ENCODE data around the gene CLN5. TPM values are rescaled to one million over a fixed set of nuclear protein-coding genes. Genes with fewer than 3 reads are reported as not detected.
"Not testable (repeated sequence)": the region's sequence is repeated elsewhere in the genome, so short reads cannot be mapped to it uniquely, and the experiment has no call there.

CLN5 gene
- total RNA-seq, 2 experiments from 2014 or later = 14.5 to 14.9 TPM

DNA sequence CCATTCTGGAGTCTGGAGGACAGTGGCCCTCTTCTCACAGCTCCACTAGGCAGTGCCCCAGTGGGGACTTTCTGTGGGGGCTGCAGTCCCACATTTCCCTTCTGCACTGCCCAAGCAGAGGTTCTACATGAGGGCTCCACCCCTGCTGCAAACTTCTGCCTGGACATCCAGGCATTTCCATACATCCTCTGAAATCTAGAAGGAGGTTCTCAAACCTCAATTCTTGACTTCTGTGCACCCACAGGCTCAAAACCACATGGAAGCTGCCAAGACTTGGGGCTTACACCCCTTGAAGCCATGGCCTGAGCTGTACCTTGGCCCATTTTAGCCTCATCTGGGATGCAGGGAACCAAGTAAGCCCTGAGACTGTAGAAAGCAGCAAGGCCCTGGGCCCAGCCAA lies 32.1 kb upstream of the CLN5 start:
- H3K27me3 Mint-ChIP-seq; ATAC-seq; POLR2A ChIA-PET; H3K27ac Mint-ChIP-seq; H3K36me3 Mint-ChIP-seq (ENCODE audit: low read depth); H3K4me1 Mint-ChIP-seq; intact Hi-C loops (cut with DNase I, micrococcal nuclease); DNase-seq; H3K4me3 Mint-ChIP-seq: not testable (repeated sequence)
- CTCF ChIA-PET = interaction anchor here (0.6 kb wide), 1 partner anchor 20 kb away, joined by 4 read pairs; no protein-coding TSS in a partner anchor
- H3K9me3 Mint-ChIP-seq (ENCODE audit: low read depth) = peaks cover 16% of the 10 kb centered on the region

DNA sequence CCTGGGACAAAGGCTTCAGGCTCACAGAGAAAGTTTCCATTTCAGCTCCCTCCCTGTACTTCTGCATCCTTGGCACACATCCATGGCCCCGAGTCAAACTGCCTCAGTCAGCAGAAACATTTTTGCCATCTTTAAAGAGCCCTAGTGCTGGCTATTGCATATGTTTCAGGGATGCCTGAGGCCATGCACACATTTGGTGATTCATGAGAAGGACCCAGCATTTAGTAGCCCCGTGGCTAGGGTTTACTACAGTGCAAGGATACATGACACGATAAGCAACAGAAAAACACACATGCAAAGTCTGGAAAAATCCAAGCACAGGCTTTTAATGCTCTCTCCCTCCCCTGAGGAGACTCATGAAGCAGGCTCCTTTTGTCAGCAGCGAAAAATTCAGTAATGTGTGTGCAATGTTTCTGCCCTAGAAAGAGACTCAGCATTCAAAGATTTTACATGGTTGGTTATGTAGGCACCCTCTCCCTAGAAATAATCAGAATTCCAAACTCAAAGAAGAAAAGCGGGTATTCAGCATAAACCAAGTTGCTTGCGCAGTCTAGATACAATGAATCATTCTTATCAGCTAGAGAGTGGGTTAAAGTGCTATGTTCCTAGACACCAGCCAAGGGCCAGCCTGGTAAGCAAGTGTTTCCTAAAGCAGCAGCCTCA lies 26.0 kb upstream of the CLN5 start:
- Mint-ChIP-seq H3K36me3 (ENCODE audit: low read depth) (no peaks in the 10 kb centered on the region), H3K4me3 (no peak overlapping the region), H3K9me3 (ENCODE audit: low read depth) (peaks cover 4% of the 10 kb centered on the region), H3K4me1 (no peaks in the 10 kb centered on the region), H3K27ac (no peak overlapping the region), H3K27me3 (peaks cover 2% of the 10 kb centered on the region)
- ChIA-PET CTCF (interaction anchor here (0.7 kb wide), 1 partner anchor 89 kb away, joined by 3 read pairs; no protein-coding TSS in a partner anchor), POLR2A (no interaction called here)
- ATAC-seq (no peak), DNase-seq (no peak)
- intact Hi-C loops (cut with DNase I, micrococcal nuclease) = no loop called here

- Mint-ChIP-seq H3K27ac (no peak overlapping the region), H3K4me3 (no peak overlapping the region), H3K9me3 (ENCODE audit: low read depth) (no peaks in the 10 kb centered on the region), H3K4me1 (no peaks in the 10 kb centered on the region), H3K27me3 (peaks cover 4% of the 10 kb centered on the region), H3K36me3 (ENCODE audit: low read depth) (no peaks in the 10 kb centered on the region)
- POLR2A ChIA-PET = no interaction called here
- no peak for DNase-seq
- intact Hi-C loops (cut with DNase I, micrococcal nuclease) = no loop called here
- no peak for ATAC-seq
- CTCF ChIA-PET = no interaction called here
These were observed 24.9 kb upstream of the CLN5 start for GRCh38 chr13:76967031-76967430.

DNA sequence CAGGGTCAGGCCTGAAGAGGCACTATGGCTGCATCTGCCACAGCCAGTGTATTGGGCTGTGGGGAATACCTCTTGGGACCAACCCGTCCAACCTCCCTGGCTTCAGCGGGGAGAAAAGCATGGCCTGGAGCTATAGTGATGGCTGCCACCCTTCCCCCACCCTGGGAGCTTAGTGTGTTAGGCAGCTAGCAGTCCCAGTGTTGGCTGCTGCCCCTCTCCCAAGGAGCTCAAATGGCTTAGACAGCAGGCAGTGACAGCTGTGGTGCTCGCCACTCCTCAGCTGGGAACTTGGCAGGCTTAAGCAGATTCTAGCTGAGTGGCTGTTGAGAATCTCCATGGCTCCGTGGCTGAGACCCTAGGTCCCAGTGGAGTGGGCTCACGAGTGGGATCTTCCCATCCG lies 23.8 kb upstream of the CLN5 start:
- ChIA-PET POLR2A (interaction anchor here (0.6 kb wide), 1 partner anchor 1779 kb away, joined by 3 read pairs; no protein-coding TSS in a partner anchor), CTCF (no interaction called here)
- H3K4me3 Mint-ChIP-seq = no peak overlapping the region

GRCh38 chr13:76969488-76970365 lies 22.2 kb upstream of the CLN5 start:
- no peaks in the 10 kb centered on the region for H3K36me3 Mint-ChIP-seq (ENCODE audit: low read depth)
- intact Hi-C loops (cut with DNase I, micrococcal nuclease) = no loop called here
- ChIA-PET POLR2A (interaction anchor here (0.7 kb wide), 1 partner anchor 862 kb away, joined by 6 read pairs; no protein-coding TSS in a partner anchor), CTCF (interaction anchor here (0.6 to 2.7 kb wide), 3 partner anchors 10 to 81 kb away, joined by 3 to 13 read pairs (median 4); no protein-coding TSS in a partner anchor)
- peaks cover 4% of the 10 kb centered on the region for H3K27me3 Mint-ChIP-seq
- H3K4me1 Mint-ChIP-seq = peaks cover 5% of the 10 kb centered on the region
- DNase-seq = no peak
- H3K4me3 Mint-ChIP-seq = no peak overlapping the region
- no peak overlapping the region for H3K27ac Mint-ChIP-seq
- H3K9me3 Mint-ChIP-seq (ENCODE audit: low read depth) = no peaks in the 10 kb centered on the region
- no peak for ATAC-seq

More for the DNA sequence above, 23.8 kb upstream of the CLN5 start:
- H3K36me3 Mint-ChIP-seq (ENCODE audit: low read depth) = no peaks in the 10 kb centered on the region
- ATAC-seq (no peak), DNase-seq (no peak)
- peaks cover 2% of the 10 kb centered on the region for H3K4me1 Mint-ChIP-seq
- no peak overlapping the region for H3K27ac Mint-ChIP-seq
- intact Hi-C loops (cut with DNase I, micrococcal nuclease) = no loop called here
- H3K27me3 Mint-ChIP-seq = peaks cover 4% of the 10 kb centered on the region
- no peaks in the 10 kb centered on the region for H3K9me3 Mint-ChIP-seq (ENCODE audit: low read depth)

GRCh38 chr13:76971215-76971614 lies 20.7 kb upstream of the CLN5 start:
- H3K9me3 Mint-ChIP-seq (ENCODE audit: low read depth) = no peaks in the 10 kb centered on the region
- intact Hi-C loops (cut with DNase I, micrococcal nuclease) = no loop called here
- ChIA-PET CTCF (interaction anchor here (0.6 to 2.7 kb wide), 4 partner anchors 9 to 298 kb away, joined by 3 to 13 read pairs (median 4); no protein-coding TSS in a partner anchor), POLR2A (no interaction called here)
- no peak overlapping the region for H3K27ac Mint-ChIP-seq
- H3K4me1 Mint-ChIP-seq = peaks cover 5% of the 10 kb centered on the region
- H3K4me3 Mint-ChIP-seq = no peak overlapping the region
- DNase-seq (no peak), ATAC-seq (no peak)
- no peaks in the 10 kb centered on the region for H3K36me3 Mint-ChIP-seq (ENCODE audit: low read depth)
- peaks cover 4% of the 10 kb centered on the region for H3K27me3 Mint-ChIP-seq

- no peak overlapping the region for H3K27ac Mint-ChIP-seq
- ChIA-PET CTCF (interaction anchor here (0.6 to 2.7 kb wide), 4 partner anchors 8 to 776 kb away, joined by 3 to 13 read pairs (median 3); no protein-coding TSS in a partner anchor), POLR2A (no interaction called here)
- peaks cover 11% of the 10 kb centered on the region for H3K4me1 Mint-ChIP-seq
- no peak for ATAC-seq
- H3K27me3 Mint-ChIP-seq = peaks cover 6% of the 10 kb centered on the region
- H3K9me3 Mint-ChIP-seq (ENCODE audit: low read depth) = no peaks in the 10 kb centered on the region
- H3K36me3 Mint-ChIP-seq (ENCODE audit: low read depth) = no peaks in the 10 kb centered on the region
- H3K4me3 Mint-ChIP-seq = no peak overlapping the region
- intact Hi-C loops (cut with DNase I, micrococcal nuclease) = no loop called here
- no peak for DNase-seq
These were observed 19.7 kb upstream of the CLN5 start for GRCh38 chr13:76971851-76972829.

DNA sequence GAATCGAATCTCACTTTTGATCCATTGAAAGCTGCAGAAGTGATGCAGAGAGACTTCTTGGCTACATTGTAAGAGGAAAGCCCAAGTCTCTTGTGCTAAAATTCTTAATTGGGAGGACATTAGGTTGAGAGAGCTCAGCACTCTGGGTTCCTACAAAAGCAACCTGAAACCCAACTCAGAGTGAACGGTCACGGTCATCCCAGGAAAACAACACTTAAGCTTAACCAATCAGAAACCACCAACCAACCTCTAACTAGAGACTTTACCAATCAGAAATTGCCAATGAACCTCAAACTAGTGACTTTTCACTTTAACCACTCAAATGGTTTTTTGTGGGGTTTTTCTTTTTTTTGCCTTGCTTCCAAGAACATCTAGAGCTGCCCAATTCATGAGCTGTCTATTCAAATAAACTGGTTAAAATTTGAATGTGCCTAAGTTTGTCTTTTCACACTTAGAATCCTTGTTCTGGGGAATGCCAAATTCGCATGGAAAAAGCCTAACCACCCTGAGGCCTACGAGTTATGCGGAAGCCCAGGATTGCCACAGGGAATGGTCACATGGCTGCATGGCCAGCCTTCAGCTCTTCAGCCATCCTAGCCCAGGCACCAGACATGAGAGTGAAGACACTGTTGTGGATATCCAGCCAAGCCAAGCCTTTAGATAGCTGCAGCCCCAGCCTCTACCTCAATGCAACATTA lies 17.8 kb upstream of the CLN5 start:
- DNase-seq (no peak), ATAC-seq (peak; percentile 47)
- H3K36me3 Mint-ChIP-seq (ENCODE audit: low read depth) = no peaks in the 10 kb centered on the region
- peaks cover 9% of the 10 kb centered on the region for H3K27me3 Mint-ChIP-seq
- H3K4me1 Mint-ChIP-seq = peaks cover 11% of the 10 kb centered on the region
- POLR2A ChIA-PET = interaction anchor here (0.6 kb wide), 1 partner anchor 52 kb away, joined by 4 read pairs; no protein-coding TSS in a partner anchor
- no peak overlapping the region for H3K4me3 Mint-ChIP-seq
- CTCF ChIA-PET = interaction anchor here (0.7 kb wide), 1 partner anchor 40 kb away, joined by 3 read pairs; no protein-coding TSS in a partner anchor
- no peak overlapping the region for H3K27ac Mint-ChIP-seq
- intact Hi-C loops (cut with DNase I, micrococcal nuclease) = no loop called here
- no peaks in the 10 kb centered on the region for H3K9me3 Mint-ChIP-seq (ENCODE audit: low read depth)

- no peak for ATAC-seq
- Mint-ChIP-seq H3K36me3 (ENCODE audit: low read depth) (no peaks in the 10 kb centered on the region), H3K9me3 (ENCODE audit: low read depth) (no peaks in the 10 kb centered on the region), H3K27ac (no peak overlapping the region), H3K27me3 (peaks cover 9% of the 10 kb centered on the region), H3K4me1 (peaks cover 11% of the 10 kb centered on the region), H3K4me3 (no peak overlapping the region)
- DNase-seq = no peak
- CTCF ChIA-PET = no interaction called here
- intact Hi-C loops (cut with DNase I, micrococcal nuclease) = no loop called here
- POLR2A ChIA-PET = interaction anchor here (0.6 kb wide), 1 partner anchor 51 kb away, joined by 4 read pairs; no protein-coding TSS in a partner anchor
These were observed 17.3 kb upstream of the CLN5 start for GRCh38 chr13:76974618-76974975.

- ATAC-seq (no peak), DNase-seq (no peak)
- CTCF ChIA-PET = interaction anchor here (1.0 to 1.3 kb wide), 3 partner anchors 10 to 21 kb away, joined by 3 to 4 read pairs (median 3); no protein-coding TSS in a partner anchor
- Mint-ChIP-seq H3K27ac (no peak overlapping the region), H3K27me3 (peaks cover 11% of the 10 kb centered on the region), H3K4me3 (no peak overlapping the region), H3K9me3 (ENCODE audit: low read depth) (no peaks in the 10 kb centered on the region), H3K4me1 (peaks cover 12% of the 10 kb centered on the region), H3K36me3 (ENCODE audit: low read depth) (no peaks in the 10 kb centered on the region)
- POLR2A ChIA-PET = no interaction called here
- intact Hi-C loops (cut with DNase I, micrococcal nuclease) = no loop called here
These were observed 16.0 kb upstream of the CLN5 start for GRCh38 chr13:76975863-76976262.
